Testis (tissue), 3 donors: ENCODE results near the gene FBP1. TPM values are rescaled to one million over a fixed set of nuclear protein-coding genes. Genes with fewer than 3 reads are reported as not detected.

Source experiments
- DNase-seq: peaks from one replicate; pipeline ENCODE4 v3.0.0-alpha.2; 2019
- H3K27ac ChIP-seq, 2 donors: fragments of 200-600 bp; sonication (generic); one replicate each; pipeline ENCODE4 v1.5.1; 2019
- H3K27me3 ChIP-seq: fragments of 200-600 bp; sonication (generic); one replicate; pipeline ENCODE4 v1.5.1; 2019
- H3K36me3 ChIP-seq: fragments of 200-600 bp; sonication (generic); one replicate; pipeline ENCODE4 v1.5.1; 2017; ENCODE audit warnings: low read depth; ENCODE audit errors: missing control alignments
- H3K4me1 ChIP-seq: fragments of 200-600 bp; sonication (generic); one replicate; pipeline ENCODE4 v1.5.1; 2019
- H3K4me3 ChIP-seq, 2 donors: fragments of 200-600 bp; sonication (generic); one replicate each; pipeline ENCODE4 v1.5.1; 2017 to 2019
- H3K9me3 ChIP-seq: fragments of 200-600 bp; sonication (generic); one replicate; pipeline ENCODE4 v1.5.1; 2017
- CTCF ChIP-seq, 3 experiments: fragments of 450-650 bp in 2 of 3; fragments of 200-600 bp in 1 of 3; sonication (generic) in 1 of 3; IDR thresholded peaks; one replicate each; pipeline ENCODE4 v1.5.1; 2016 to 2019; ENCODE audit warnings: antibody characterized with exemption in 3 of 3, mild to moderate bottlenecking in 2 of 3, moderate library complexity in 1 of 3
- POLR2A ChIP-seq: fragments of 450-650 bp; IDR thresholded peaks from one replicate; pipeline ENCODE4 v1.6.1; 2017; ENCODE audit warnings: antibody characterized with exemption, mild to moderate bottlenecking, moderate library complexity
- WGBS, 2 donors: methylation state at CpG; one replicate each; pipeline ENCODE4 v1.1.5; 2018; 5-methylcytosine and 5-hydroxymethylcytosine counted together
- intact Hi-C: fragments of 100-400 bp; cut with DNase I; formaldehyde crosslinking; loops from one replicate; pipeline ENCODE4 v1.15.1; 2023; ENCODE audit warnings: low total_unique reads
- polyA plus RNA-seq: library from polyadenylated mRNA; stranded (reverse); fragments of 350-450 nt; fragmentation: Illumina TruSeq; extraction: RNeasy Lipid Tissue Mini Kit (QIAGEN cat#74804); gene quantifications from one replicate; pipeline ENCODE4 v1.2.3, GENCODE V29; 2014; ENCODE audit warnings: low read depth, low replicate concordance; ENCODE audit not compliant: insufficient read depth
- total RNA-seq, 2 donors: library from RNA; depleted of rRNA; stranded (reverse); fragments of >200 nt; gene quantifications; one replicate each; pipeline ENCODE4 v1.2.3, GENCODE V29; 2016

Gene FBP1
- total and polyA plus RNA-seq, 3 donors from 2014 or later: 3.8 to 16.2 (median 4.1) TPM

GRCh38 chr9:94632737-94633136 is 6.6 kb downstream of the FBP1 start:
- Histone ChIP-seq H3K4me1 (peaks cover 3% of the 10 kb centered on the region), H3K36me3 (no peaks in the 10 kb centered on the region), H3K4me3 (no peak overlapping the region), H3K9me3 (no peaks in the 10 kb centered on the region), H3K27me3 (no peaks in the 10 kb centered on the region), H3K27ac (no peak overlapping the region)
- intact Hi-C loops: no loop called here
- DNase-seq: no peak
- WGBS, 2 donors: 20% methylated on average over 5 of the region's 5 CpGs
- TF ChIP-seq CTCF (IDR thresholded peaks at IDR 0.05) (no peak), POLR2A (no peak)

GRCh38 chr9:94631599-94631998 is 7.7 kb downstream of the FBP1 start:
- TF ChIP-seq CTCF (IDR thresholded peaks at IDR 0.05): no peak
- TF ChIP-seq POLR2A: no peak
- Histone ChIP-seq H3K27me3 (no peaks in the 10 kb centered on the region), H3K36me3 (no peaks in the 10 kb centered on the region), H3K27ac (no peak overlapping the region), H3K9me3 (no peaks in the 10 kb centered on the region), H3K4me3 (no peak overlapping the region), H3K4me1 (peaks cover 3% of the 10 kb centered on the region)
- DNase-seq: no peak
- intact Hi-C loops: no loop called here
- WGBS, 2 donors: 69 to 75% methylated on average over 8 of the region's 8 CpGs

GRCh38 chr9:94630833-94631232 is 8.5 kb downstream of the FBP1 start:
- intact Hi-C loops: no loop called here
- no peaks in the 10 kb centered on the region for H3K36me3 ChIP-seq
- no peaks in the 10 kb centered on the region for H3K27me3 ChIP-seq
- TF ChIP-seq POLR2A (no peak), CTCF (IDR thresholded peaks at IDR 0.05) (no peak)
- H3K4me1 ChIP-seq: peaks cover 3% of the 10 kb centered on the region
- H3K27ac ChIP-seq: no peak overlapping the region
- no peak overlapping the region for H3K4me3 ChIP-seq
- 77 to 81% methylated on average over 5 of the region's 5 CpGs for WGBS, 2 donors
- DNase-seq: no peak
- no peaks in the 10 kb centered on the region for H3K9me3 ChIP-seq

- intact Hi-C loops: no loop called here
- peaks cover 3% of the 10 kb centered on the region for H3K4me1 ChIP-seq
- 86 to 97% methylated on average over 3 of the region's 3 CpGs for WGBS, 2 donors
- no peaks in the 10 kb centered on the region for H3K9me3 ChIP-seq
- no peaks in the 10 kb centered on the region for H3K27me3 ChIP-seq
- no peak overlapping the region for H3K27ac ChIP-seq
- no peaks in the 10 kb centered on the region for H3K36me3 ChIP-seq
- no peak for TF ChIP-seq CTCF (IDR thresholded peaks at IDR 0.05)
- no peak for TF ChIP-seq POLR2A
- no peak for DNase-seq
- H3K4me3 ChIP-seq: no peak overlapping the region
Measured at GRCh38 chr9:94630281-94630680, 9.0 kb downstream of the FBP1 start.

GRCh38 chr9:94627287-94627686 is 12.0 kb downstream of the FBP1 start:
- intact Hi-C loops: no loop called here
- TF ChIP-seq CTCF (IDR thresholded peaks at IDR 0.05) (no peak), POLR2A (no peak)
- no peaks in the 10 kb centered on the region for H3K36me3 ChIP-seq
- DNase-seq: no peak
- H3K27ac ChIP-seq: no peak overlapping the region
- no peak overlapping the region for H3K4me3 ChIP-seq
- no peaks in the 10 kb centered on the region for H3K9me3 ChIP-seq
- 89 to 96% methylated on average over 5 to 6 of the region's 6 CpGs for WGBS, 2 donors
- H3K27me3 ChIP-seq: no peaks in the 10 kb centered on the region
- H3K4me1 ChIP-seq: peaks cover 2% of the 10 kb centered on the region
